ENCODE results near the gene MITF. TPM values are rescaled to one million over a fixed set of nuclear protein-coding genes. Genes with fewer than 3 reads are reported as not detected.

The MITF gene
- polyA plus RNA-seq, 1 donor (not counting 4 experiments of a cell fraction or from before 2014, with no cell fraction given), result 2.7 TPM

GRCh38 chr3:69753179-69753775 lies 14.0 kb downstream of the MITF start:
- dilution Hi-C loops (cut with MboI; ENCODE audit: extremely low pct_ligation_motif_present, low sequenced_read_pairs), result no loop called here
- DNase-seq (ENCODE audit: low read depth, low spot score) (no peak), FAIRE-seq (no peak)
- H3K4me3 ChIP-seq (ENCODE audit: control insufficient read depth in 2 of 3, extremely low read depth in 1 of 3, insufficient read depth in 2 of 3, low read depth in 1 of 3, low read length in 3 of 3), result no peak overlapping the region
- H4K20me1 ChIP-seq (ENCODE audit: control insufficient read depth, extremely low read depth, insufficient read depth, low read length), result no peaks in the 10 kb centered on the region
- H3K79me2 ChIP-seq (ENCODE audit: control insufficient read depth, insufficient read depth, low read length), result no peaks in the 10 kb centered on the region
- H2AFZ ChIP-seq (ENCODE audit: control insufficient read depth, low read length), result no peak overlapping the region
- TF ChIP-seq CTCF (optimal IDR thresholded peaks at IDR 0.05 in 1 of 3, IDR thresholded peaks at IDR 0.05 in 1 of 3, conservative IDR thresholded peaks at IDR 0.05 in 1 of 3; ENCODE audit: extremely low read depth in 1 of 3, insufficient read depth in 2 of 3, low read length in 3 of 3), result no peak
- TF ChIP-seq EZH2 (IDR thresholded peaks at IDR 0.05; ENCODE audit: low read length), result no peak
- no peaks in the 10 kb centered on the region for H3K27me3 ChIP-seq (ENCODE audit: control insufficient read depth, extremely low read depth, insufficient read depth, low read length)
- H3K9me1 ChIP-seq (ENCODE audit: control insufficient read depth, extremely low read depth, insufficient read depth, low read length), result no peaks in the 10 kb centered on the region
- no peak overlapping the region for H3K27ac ChIP-seq (ENCODE audit: control insufficient read depth, insufficient read depth, low read length)
- H3K9me3 ChIP-seq (ENCODE audit: control insufficient read depth, low read depth, low read length), result no peaks in the 10 kb centered on the region
- H3K36me3 ChIP-seq (ENCODE audit: control insufficient read depth in 2 of 2, extremely low read depth in 1 of 2, insufficient read depth in 2 of 2, low read length in 2 of 2), result no peaks in the 10 kb centered on the region
- H3K9ac ChIP-seq (ENCODE audit: control insufficient read depth, extremely low read depth, insufficient read depth, low read length), result no peak overlapping the region
- no peak overlapping the region for H3K4me2 ChIP-seq (ENCODE audit: control insufficient read depth, extremely low read depth, insufficient read depth, low read depth, low read length)
- H3K4me1 ChIP-seq (ENCODE audit: control insufficient read depth, extremely low read depth, insufficient read depth, low read length), result no peaks in the 10 kb centered on the region

GRCh38 chr3:69755795-69756194 lies 16.5 kb downstream of the MITF start:
- no peaks in the 10 kb centered on the region for H3K4me1 ChIP-seq (ENCODE audit: control insufficient read depth, extremely low read depth, insufficient read depth, low read length)
- no peak overlapping the region for H3K4me2 ChIP-seq (ENCODE audit: control insufficient read depth, extremely low read depth, insufficient read depth, low read depth, low read length)
- no peaks in the 10 kb centered on the region for H3K9me3 ChIP-seq (ENCODE audit: control insufficient read depth, low read depth, low read length)
- H3K27ac ChIP-seq (ENCODE audit: control insufficient read depth, insufficient read depth, low read length), result no peak overlapping the region
- no peak overlapping the region for H3K9ac ChIP-seq (ENCODE audit: control insufficient read depth, extremely low read depth, insufficient read depth, low read length)
- H2AFZ ChIP-seq (ENCODE audit: control insufficient read depth, low read length), result no peak overlapping the region
- FAIRE-seq, result no peak
- no peaks in the 10 kb centered on the region for H4K20me1 ChIP-seq (ENCODE audit: control insufficient read depth, extremely low read depth, insufficient read depth, low read length)
- dilution Hi-C loops (cut with MboI; ENCODE audit: extremely low pct_ligation_motif_present, low sequenced_read_pairs), result no loop called here
- DNase-seq (ENCODE audit: low read depth, low spot score), result no peak
- no peaks in the 10 kb centered on the region for H3K9me1 ChIP-seq (ENCODE audit: control insufficient read depth, extremely low read depth, insufficient read depth, low read length)
- no peak overlapping the region for H3K4me3 ChIP-seq (ENCODE audit: control insufficient read depth in 2 of 3, extremely low read depth in 1 of 3, insufficient read depth in 2 of 3, low read depth in 1 of 3, low read length in 3 of 3)
- H3K36me3 ChIP-seq (ENCODE audit: control insufficient read depth in 2 of 2, extremely low read depth in 1 of 2, insufficient read depth in 2 of 2, low read length in 2 of 2), result no peaks in the 10 kb centered on the region
- H3K79me2 ChIP-seq (ENCODE audit: control insufficient read depth, insufficient read depth, low read length), result no peaks in the 10 kb centered on the region
- no peak for TF ChIP-seq EZH2 (IDR thresholded peaks at IDR 0.05; ENCODE audit: low read length)
- no peak for TF ChIP-seq CTCF (optimal IDR thresholded peaks at IDR 0.05 in 1 of 3, IDR thresholded peaks at IDR 0.05 in 1 of 3, conservative IDR thresholded peaks at IDR 0.05 in 1 of 3; ENCODE audit: extremely low read depth in 1 of 3, insufficient read depth in 2 of 3, low read length in 3 of 3)
- H3K27me3 ChIP-seq (ENCODE audit: control insufficient read depth, extremely low read depth, insufficient read depth, low read length), result no peaks in the 10 kb centered on the region

All from keratinocyte (primary cell).